HG03108 (cell line): Measurements from ENCODE around the gene NKX2-3.

Source experiments
- ATAC-seq: cut with Tn5 transposase; IDR thresholded peaks from one replicate; pipeline ENCODE4 v1.9.1; 2021; ENCODE audit warnings: moderate library complexity; ENCODE audit not compliant: unreplicated experiment

Gene NKX2-3

GRCh38 chr10:99532687-99533495 lies at the start of gene NKX2-3:
Gene NKX2-3, plus strand, starts transcription at chr10:99532942. Its CDS starts 190 bp downstream, at chr10:99533132.
- no peak for ATAC-seq

- ATAC-seq, result no peak
Measured at GRCh38 chr10:99484626-99485581, 47.8 kb upstream of the NKX2-3 start.

- no peak for ATAC-seq
Measured at GRCh38 chr10:99487125-99487807, 45.5 kb upstream of the NKX2-3 start.

- no peak for ATAC-seq
Measured at GRCh38 chr10:99489271-99489670, 43.5 kb upstream of the NKX2-3 start.

- no peak for ATAC-seq
Measured at GRCh38 chr10:99497343-99498025, 35.3 kb upstream of the NKX2-3 start.

GRCh38 chr10:99506416-99506815 lies 26.3 kb upstream of the NKX2-3 start:
- no peak for ATAC-seq

- no peak for ATAC-seq
Measured at GRCh38 chr10:99507265-99507664, 25.5 kb upstream of the NKX2-3 start.

- ATAC-seq, result no peak
Measured at GRCh38 chr10:99513061-99513460, 19.7 kb upstream of the NKX2-3 start.

- no peak for ATAC-seq
Measured at GRCh38 chr10:99519690-99520039, 13.1 kb upstream of the NKX2-3 start.

GRCh38 chr10:99520040-99520846 lies 12.5 kb upstream of the NKX2-3 start:
- no peak for ATAC-seq

GRCh38 chr10:99520847-99521764 lies 11.6 kb upstream of the NKX2-3 start:
- ATAC-seq, result no peak

GRCh38 chr10:99521765-99522469 lies 10.8 kb upstream of the NKX2-3 start:
- ATAC-seq, result no peak

GRCh38 chr10:99522470-99523250 lies 10.1 kb upstream of the NKX2-3 start:
- no peak for ATAC-seq

GRCh38 chr10:99523251-99523773 lies 9.4 kb upstream of the NKX2-3 start:
- no peak for ATAC-seq

GRCh38 chr10:99524050-99524666 lies 8.6 kb upstream of the NKX2-3 start:
- ATAC-seq, result no peak

- ATAC-seq, result no peak
Measured at GRCh38 chr10:99524736-99525380, 7.9 kb upstream of the NKX2-3 start.
